ENCODE data around the gene ATXN7.
A peak's percentile ranks its signal among the peaks of the same experiment; 100 is the strongest.

Gene ATXN7

GRCh38 chr3:63863150-63864007, at the start of gene ATXN7, which contains the start of gene THOC7:
TSS of gene ATXN7 (plus strand) at chr3:63863867. CDS start at chr3:63912599, 48,732 bp downstream.
TSS of gene THOC7 (minus strand) at chr3:63863805. CDS start at chr3:63863790, 15 bp downstream.
- DNase-seq (ENCODE audit: extremely low read depth in 1 of 2, low read depth in 1 of 2) = peak; percentile 31 to 39

- no peak for DNase-seq (ENCODE audit: extremely low read depth in 1 of 2, low read depth in 1 of 2)
Measured at GRCh38 chr3:63814237-63814636, 49.4 kb upstream of the ATXN7 start.

GRCh38 chr3:63817225-63817624, 46.4 kb upstream of the ATXN7 start:
- DNase-seq (ENCODE audit: extremely low read depth in 1 of 2, low read depth in 1 of 2) = no peak

- peak in 1 of 2 donors; percentile 11 for DNase-seq (ENCODE audit: extremely low read depth in 1 of 2, low read depth in 1 of 2)
Measured at GRCh38 chr3:63818282-63819150, 45.2 kb upstream of the ATXN7 start.

- DNase-seq (ENCODE audit: extremely low read depth in 1 of 2, low read depth in 1 of 2) = no peak
Measured at GRCh38 chr3:63819151-63819398, 44.6 kb upstream of the ATXN7 start, which contains the start of gene C3orf49. TSS of gene C3orf49 (plus strand) at chr3:63819299. CDS start at chr3:63819472, 173 bp downstream.

GRCh38 chr3:63824309-63824708, 39.4 kb upstream of the ATXN7 start:
- DNase-seq (ENCODE audit: extremely low read depth in 1 of 2, low read depth in 1 of 2) = no peak

GRCh38 chr3:63830526-63830925, 33.1 kb upstream of the ATXN7 start:
- DNase-seq (ENCODE audit: extremely low read depth in 1 of 2, low read depth in 1 of 2) = no peak

- no peak for DNase-seq (ENCODE audit: extremely low read depth in 1 of 2, low read depth in 1 of 2)
Measured at GRCh38 chr3:63832395-63832794, 31.3 kb upstream of the ATXN7 start.

- no peak for DNase-seq (ENCODE audit: extremely low read depth in 1 of 2, low read depth in 1 of 2)
Measured at GRCh38 chr3:63841704-63842103, 22.0 kb upstream of the ATXN7 start.

- no peak for DNase-seq (ENCODE audit: extremely low read depth in 1 of 2, low read depth in 1 of 2)
Measured at GRCh38 chr3:63842127-63842526, 21.5 kb upstream of the ATXN7 start.

- DNase-seq (ENCODE audit: extremely low read depth in 1 of 2, low read depth in 1 of 2) = no peak
Measured at GRCh38 chr3:63845215-63845614, 18.5 kb upstream of the ATXN7 start.

- no peak for DNase-seq (ENCODE audit: extremely low read depth in 1 of 2, low read depth in 1 of 2)
Measured at GRCh38 chr3:63847718-63848450, 15.8 kb upstream of the ATXN7 start.

GRCh38 chr3:63849175-63849574, 14.5 kb upstream of the ATXN7 start:
- DNase-seq (ENCODE audit: extremely low read depth in 1 of 2, low read depth in 1 of 2) = no peak

- DNase-seq (ENCODE audit: extremely low read depth in 1 of 2, low read depth in 1 of 2) = no peak
Measured at GRCh38 chr3:63851287-63851686, 12.4 kb upstream of the ATXN7 start.

GRCh38 chr3:63853106-63853505, 10.6 kb upstream of the ATXN7 start:
- no peak for DNase-seq (ENCODE audit: extremely low read depth in 1 of 2, low read depth in 1 of 2)

- no peak for DNase-seq (ENCODE audit: extremely low read depth in 1 of 2, low read depth in 1 of 2)
Measured at GRCh38 chr3:63855333-63855940, 8.2 kb upstream of the ATXN7 start.

- no peak for DNase-seq (ENCODE audit: extremely low read depth in 1 of 2, low read depth in 1 of 2)
Measured at GRCh38 chr3:63857311-63857710, 6.4 kb upstream of the ATXN7 start.

GRCh38 chr3:63860776-63861175, 2.9 kb upstream of the ATXN7 start:
- DNase-seq (ENCODE audit: extremely low read depth in 1 of 2, low read depth in 1 of 2) = no peak

- DNase-seq (ENCODE audit: extremely low read depth in 1 of 2, low read depth in 1 of 2) = no peak
Measured at GRCh38 chr3:63861306-63861705, 2.4 kb upstream of the ATXN7 start.

GRCh38 chr3:63862804-63863149, 890 bp upstream of the ATXN7 start:
- DNase-seq (ENCODE audit: extremely low read depth in 1 of 2, low read depth in 1 of 2) = no peak

All from stimulated activated CD8-positive, alpha-beta memory T cell treated with anti-CD3 and anti-CD28 coated beads, Interleukin-7, amount 100 ng/mL, for 48 hours (primary cell).